HG03060 (cell line): ENCODE measurements around the gene TRMU.

ENCODE experiments used
- ATAC-seq: cut with Tn5 transposase; IDR thresholded peaks from one replicate; pipeline ENCODE4 v1.9.1; 2021; ENCODE audit warnings: low read depth, moderate number of reproducible peaks; ENCODE audit not compliant: unreplicated experiment

Gene TRMU

GRCh38 chr22:46330426-46330825 lies 5.1 kb upstream of the TRMU start:
- no peak for ATAC-seq

DNA sequence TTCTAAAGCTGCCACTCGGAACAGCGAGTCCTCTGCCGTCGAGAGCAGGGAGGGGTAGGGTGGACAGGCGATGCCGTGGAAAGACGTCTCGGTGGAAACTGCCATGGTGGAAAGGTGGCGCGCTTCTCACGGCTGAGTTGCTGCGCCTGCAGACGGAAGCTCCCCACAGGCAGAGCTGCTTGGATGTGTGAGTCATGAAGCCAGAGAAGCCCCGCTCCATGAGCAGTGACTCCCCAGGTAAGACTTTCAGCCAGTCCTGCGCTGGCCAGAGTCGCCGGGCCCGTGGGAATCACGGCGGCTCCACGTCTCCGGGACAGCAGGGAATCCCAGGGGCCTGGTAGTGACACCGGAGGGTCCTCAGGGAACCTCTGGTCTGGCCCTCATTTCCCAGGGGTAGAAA lies 4.0 kb upstream of the TRMU start:
- no peak for ATAC-seq

- ATAC-seq: no peak
Observed at GRCh38 chr22:46336119-46337078, 885 bp downstream of the TRMU start.

GRCh38 chr22:46337870-46338269 lies 2.4 kb downstream of the TRMU start:
- no peak for ATAC-seq

DNA sequence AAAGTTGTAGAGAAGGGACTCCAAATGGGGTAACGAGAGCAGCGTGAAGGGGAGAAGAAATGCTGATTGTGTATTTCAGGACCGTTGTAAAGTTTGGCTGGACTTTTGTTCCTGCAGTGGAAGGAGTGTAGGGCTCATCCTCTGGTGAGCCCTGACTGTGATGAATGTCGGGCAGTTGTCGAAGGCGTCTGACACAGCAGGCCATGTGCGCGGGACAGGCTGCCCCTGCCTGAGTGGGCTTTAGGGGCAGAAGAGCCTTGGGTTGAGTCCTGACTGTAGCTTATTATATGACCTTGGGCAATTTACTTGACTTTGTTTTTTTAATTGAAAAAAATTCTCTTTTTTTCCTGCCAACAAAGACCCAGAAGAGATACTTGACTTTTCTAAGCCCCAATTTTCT lies 3.1 kb downstream of the TRMU start:
- no peak for ATAC-seq

DNA sequence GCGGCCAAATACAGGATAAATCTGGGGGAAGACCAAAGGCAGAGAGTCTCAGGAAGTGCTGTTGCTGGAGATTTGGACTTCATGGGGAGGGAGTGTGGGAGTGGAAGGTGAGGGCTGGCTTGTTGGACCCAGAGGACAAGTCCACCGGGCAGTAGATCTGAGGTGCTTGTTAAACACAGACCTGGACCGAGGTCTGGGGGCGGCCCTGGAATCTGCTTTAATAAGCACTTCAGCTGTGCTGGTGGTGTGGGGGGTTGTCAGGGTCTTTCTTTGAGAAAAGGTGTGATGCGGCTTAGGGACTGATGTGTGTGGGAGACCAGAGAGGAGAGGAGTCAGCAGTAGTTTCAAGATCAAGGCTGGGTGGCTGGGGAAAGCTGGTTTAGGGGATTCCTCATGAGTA lies 4.4 kb downstream of the TRMU start:
- ATAC-seq: no peak

DNA sequence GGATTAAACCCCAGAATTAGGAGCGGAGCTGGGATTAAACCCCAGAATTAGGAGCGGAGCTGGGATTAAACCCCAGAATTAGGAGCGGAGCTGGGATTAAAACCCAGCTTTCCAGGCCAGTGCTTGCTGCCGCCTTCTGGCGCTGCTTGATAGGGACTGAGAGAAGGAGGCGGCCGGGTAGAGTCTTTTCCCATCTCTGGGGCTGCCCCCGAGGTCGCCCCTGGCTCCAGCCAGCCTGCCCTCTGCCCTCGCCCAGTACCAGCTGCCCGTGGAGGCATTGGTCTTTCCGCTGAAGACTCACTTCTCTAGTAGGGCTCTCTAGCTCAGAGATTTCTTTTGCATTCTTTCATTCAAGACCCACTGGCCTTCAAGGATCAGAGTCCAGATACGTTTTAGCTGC lies 5.2 kb downstream of the TRMU start:
- no peak for ATAC-seq

DNA sequence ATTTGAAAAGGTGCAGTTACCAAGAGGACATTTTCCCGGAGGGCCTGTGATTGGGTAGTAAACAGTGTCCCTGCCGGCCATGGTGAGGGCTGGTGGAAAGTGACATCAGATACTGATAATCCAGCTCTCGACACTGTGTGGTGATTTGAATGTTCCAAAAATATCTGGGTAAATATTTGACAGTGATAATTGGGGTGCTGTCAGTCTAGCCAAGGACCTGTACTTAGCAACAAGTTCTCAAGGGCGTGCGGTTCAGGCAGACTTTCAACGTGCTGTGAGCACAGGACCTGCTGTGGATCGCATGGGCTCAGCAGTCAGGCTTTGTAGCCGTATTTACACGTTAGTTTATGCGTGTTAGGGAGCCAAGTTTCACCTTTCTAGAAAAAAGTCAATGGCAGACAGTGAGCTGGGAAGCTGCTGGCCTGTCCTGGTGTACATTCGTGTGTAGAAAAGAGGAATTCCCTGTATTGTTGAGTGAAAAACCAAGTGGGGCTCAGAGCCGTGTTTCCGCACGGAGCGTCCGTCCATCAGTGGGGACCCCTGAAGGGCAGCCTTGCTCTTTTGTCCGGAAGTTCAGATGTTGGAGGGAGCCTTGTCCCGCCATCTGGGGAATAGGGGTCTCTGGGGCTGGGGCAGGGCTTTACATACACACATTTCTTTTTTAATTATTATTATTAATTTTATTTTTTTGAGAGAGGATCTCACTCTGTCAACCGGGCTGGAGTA lies 11.3 kb downstream of the TRMU start:
- ATAC-seq: no peak

GRCh38 chr22:46347646-46348045 lies 12.1 kb downstream of the TRMU start:
- no peak for ATAC-seq

DNA sequence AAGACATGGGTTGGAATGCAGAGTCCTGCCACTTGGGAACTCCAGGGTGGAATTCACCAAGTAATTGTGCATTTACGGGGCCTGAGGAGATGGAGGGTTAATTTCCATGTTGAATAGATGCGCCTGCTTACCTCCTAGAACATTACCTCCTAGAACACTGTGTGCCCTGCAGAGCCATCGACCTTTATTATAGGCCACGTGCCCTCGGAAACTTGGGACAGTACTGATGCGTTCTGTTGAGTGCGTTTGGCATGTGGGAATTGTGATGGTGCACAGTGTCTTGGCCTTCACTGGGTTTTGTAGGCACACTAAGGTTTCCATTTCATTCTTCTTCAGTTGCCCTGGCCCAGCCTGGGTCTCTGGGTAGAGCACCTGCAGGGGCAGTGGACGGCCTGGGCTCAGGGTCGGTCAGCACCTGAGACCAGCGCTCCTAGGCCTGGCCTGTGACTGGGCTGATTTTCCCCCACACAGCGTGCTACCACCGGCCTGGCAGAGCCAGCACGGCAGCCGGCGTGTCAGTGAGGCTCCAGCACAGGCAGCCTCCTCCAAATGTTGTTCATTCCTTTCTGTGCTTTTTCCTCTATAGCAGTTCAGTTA lies 12.7 kb downstream of the TRMU start:
- ATAC-seq: no peak

GRCh38 chr22:46349238-46349637 lies 13.7 kb downstream of the TRMU start:
- ATAC-seq: no peak

DNA sequence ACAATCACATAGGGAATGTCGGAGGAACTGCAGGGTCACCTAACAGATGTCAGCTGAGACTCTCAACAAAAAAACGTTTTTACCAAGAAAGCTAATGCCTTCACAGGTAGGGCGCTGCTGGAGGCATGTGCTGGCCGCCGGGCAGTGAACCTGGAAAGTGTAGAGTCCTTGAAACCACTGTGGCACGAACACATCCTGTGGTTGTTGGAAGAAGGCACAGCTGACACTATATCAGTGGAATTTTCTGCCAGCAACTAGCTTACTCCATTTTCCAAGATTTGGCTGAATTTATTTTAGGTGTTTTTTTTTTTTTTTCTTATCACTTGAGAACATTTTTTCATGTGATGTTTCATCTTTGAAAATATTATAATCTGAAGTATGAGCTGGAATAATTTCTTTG lies 14.2 kb downstream of the TRMU start:
- no peak for ATAC-seq

DNA sequence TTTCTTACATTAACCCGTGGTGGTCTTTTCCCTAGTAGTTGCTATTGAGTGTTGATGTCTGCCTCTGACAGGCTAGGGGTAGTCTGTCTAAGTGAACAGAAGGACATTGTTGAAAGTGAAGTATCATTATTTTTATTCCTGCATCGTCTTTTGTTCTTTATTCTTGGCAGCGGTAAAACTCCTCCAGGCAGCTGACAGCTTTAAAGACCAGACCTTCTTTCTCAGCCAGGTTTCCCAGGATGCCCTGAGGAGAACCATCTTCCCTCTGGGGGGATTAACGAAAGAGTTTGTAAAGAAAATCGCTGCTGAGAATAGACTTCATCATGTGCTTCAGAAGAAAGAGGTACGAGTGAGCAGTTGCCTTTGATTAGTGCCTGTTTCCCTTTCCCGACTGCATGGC lies 14.6 kb downstream of the TRMU start:
- no peak for ATAC-seq

DNA sequence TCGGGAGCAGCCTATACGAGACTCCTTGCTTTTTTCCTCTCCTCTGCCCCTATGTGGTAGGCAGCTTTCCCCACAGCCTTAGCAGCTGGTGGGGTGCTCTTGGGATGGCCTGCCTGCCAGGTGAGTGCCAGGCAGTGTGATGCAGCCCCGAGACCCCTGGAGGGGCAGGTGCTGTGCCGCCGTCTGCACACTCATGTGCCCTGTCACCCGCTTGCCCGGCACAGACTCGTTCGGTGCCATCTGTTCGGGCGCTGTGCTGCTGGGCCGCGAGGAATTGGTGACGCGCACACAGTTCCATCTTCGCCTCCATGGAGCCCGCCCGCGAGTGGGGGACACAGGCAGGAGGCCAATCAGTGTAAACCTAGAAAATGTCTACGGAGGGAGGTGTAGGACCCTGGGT lies 15.1 kb downstream of the TRMU start:
- ATAC-seq: no peak

DNA sequence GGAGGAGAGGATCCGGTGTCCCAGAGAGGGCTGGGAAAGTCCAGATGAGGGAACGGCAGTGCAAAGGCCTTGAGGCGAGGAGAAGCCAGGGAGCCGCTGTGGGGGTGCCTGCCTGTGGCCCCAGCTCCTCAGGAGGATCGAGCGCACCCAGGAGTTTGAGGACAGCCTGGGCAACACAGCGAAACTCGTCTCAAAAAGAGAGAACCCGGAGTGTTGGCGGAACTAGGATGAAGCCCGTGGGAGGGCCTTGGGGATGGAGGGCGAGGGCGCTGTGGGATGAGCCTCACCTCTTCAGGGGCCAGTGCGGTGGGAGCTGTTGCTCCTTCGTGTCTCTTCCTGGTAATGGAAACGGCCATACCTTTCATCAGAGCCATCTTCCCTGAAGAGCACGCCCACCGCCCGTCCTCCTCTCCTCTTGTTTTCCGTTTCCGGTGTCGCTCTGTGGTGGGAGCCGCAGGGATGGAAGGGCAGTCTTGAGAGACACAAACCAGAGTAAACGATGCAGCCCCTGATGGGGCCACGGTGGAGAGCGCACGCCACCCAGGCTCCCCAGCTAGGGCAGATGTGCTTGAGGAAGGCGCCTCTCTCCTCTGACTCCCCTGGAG lies 15.7 kb downstream of the TRMU start:
- no peak for ATAC-seq

GRCh38 chr22:46351767-46352166 lies 16.3 kb downstream of the TRMU start:
- ATAC-seq: no peak

- ATAC-seq: no peak
Observed at GRCh38 chr22:46352276-46352675, 16.8 kb downstream of the TRMU start.

GRCh38 chr22:46352691-46353386 lies 17.3 kb downstream of the TRMU start:
- no peak for ATAC-seq

- no peak for ATAC-seq
Observed at GRCh38 chr22:46353483-46354105, 18.1 kb downstream of the TRMU start.
